ENCODE measurements around the gene GRID1.
"Not testable (repeated sequence)": the region's sequence is repeated elsewhere in the genome, so short reads cannot be mapped to it uniquely, and the experiment has no call there.

The GRID1 gene

GRCh38 chr10:86192147-86192546 is 174.4 kb downstream of the GRID1 start:
- no peak for DNase-seq (ENCODE audit: low read depth, low spot score)

GRCh38 chr10:86191686-86192085 is 174.9 kb downstream of the GRID1 start:
- no peak for DNase-seq (ENCODE audit: low read depth, low spot score)

GRCh38 chr10:86191166-86191565 is 175.4 kb downstream of the GRID1 start:
- DNase-seq (ENCODE audit: low read depth, low spot score) = no peak

- DNase-seq (ENCODE audit: low read depth, low spot score) = no peak
Measured at GRCh38 chr10:86190291-86190690, 176.3 kb downstream of the GRID1 start.

GRCh38 chr10:86189891-86190290 is 176.7 kb downstream of the GRID1 start:
- no peak for DNase-seq (ENCODE audit: low read depth, low spot score)

- no peak for DNase-seq (ENCODE audit: low read depth, low spot score)
Measured at GRCh38 chr10:86188796-86189558, 177.6 kb downstream of the GRID1 start.

GRCh38 chr10:86188326-86188725 is 178.3 kb downstream of the GRID1 start:
- DNase-seq (ENCODE audit: low read depth, low spot score) = no peak

- DNase-seq (ENCODE audit: low read depth, low spot score) = no peak
Measured at GRCh38 chr10:86187499-86188239, 178.9 kb downstream of the GRID1 start.

- no peak for DNase-seq (ENCODE audit: low read depth, low spot score)
Measured at GRCh38 chr10:86186633-86187032, 180.0 kb downstream of the GRID1 start.

- DNase-seq (ENCODE audit: low read depth, low spot score) = no peak
Measured at GRCh38 chr10:86182595-86182994, 184.0 kb downstream of the GRID1 start.

- DNase-seq (ENCODE audit: low read depth, low spot score) = no peak
Measured at GRCh38 chr10:86182150-86182549, 184.4 kb downstream of the GRID1 start.

GRCh38 chr10:86180861-86181260 is 185.7 kb downstream of the GRID1 start:
- no peak for DNase-seq (ENCODE audit: low read depth, low spot score)

- DNase-seq (ENCODE audit: low read depth, low spot score) = no peak
Measured at GRCh38 chr10:86179961-86180360, 186.6 kb downstream of the GRID1 start.

GRCh38 chr10:86179153-86179524 is 187.5 kb downstream of the GRID1 start:
- no peak for DNase-seq (ENCODE audit: low read depth, low spot score)

GRCh38 chr10:86178401-86179152 is 188.0 kb downstream of the GRID1 start:
- no peak for DNase-seq (ENCODE audit: low read depth, low spot score)

GRCh38 chr10:86177537-86178155 is 188.9 kb downstream of the GRID1 start:
- no peak for DNase-seq (ENCODE audit: low read depth, low spot score)

- no peak for DNase-seq (ENCODE audit: low read depth, low spot score)
Measured at GRCh38 chr10:86176850-86177536, 189.6 kb downstream of the GRID1 start.

GRCh38 chr10:86175476-86175875 is 191.1 kb downstream of the GRID1 start:
- DNase-seq (ENCODE audit: low read depth, low spot score) = not testable (repeated sequence)

GRCh38 chr10:86172301-86172700 is 194.3 kb downstream of the GRID1 start:
- DNase-seq (ENCODE audit: low read depth, low spot score) = no peak

GRCh38 chr10:86170255-86171108 is 196.1 kb downstream of the GRID1 start:
- no peak for DNase-seq (ENCODE audit: low read depth, low spot score)
